SK-N-SH treated with all-trans-retinoic acid at 6 μM for 48 hours (cell line): Measurements from ENCODE around the gene ABHD3.

ENCODE experiments used
- ATAC-seq: fragments of 200-7000 bp; cut with Tn5 transposase; 3 replicates; pipeline ENCODE4 v1.9.1; 2020; ENCODE audit warnings: mild to moderate bottlenecking, moderate library complexity
- ARNTL ChIP-seq: fragments of 450-650 bp; formaldehyde crosslinking; IDR thresholded peaks from 2 replicates; pipeline ENCODE4 v1.5.0; 2020; ENCODE audit warnings: low read depth, mild to moderate bottlenecking, moderate library complexity, borderline replicate concordance
- BACH2 ChIP-seq: fragments of 250-450 bp; sonication (Bioruptor Pico); IDR thresholded peaks from 2 replicates; pipeline ENCODE4 v1.9.0; 2021; ENCODE audit warnings: mild to moderate bottlenecking, borderline replicate concordance
- CREB5 ChIP-seq: fragments of 250-450 bp; sonication (Bioruptor Pico); IDR thresholded peaks from 2 replicates; pipeline ENCODE4 v1.5.1; 2020; ENCODE audit warnings: low read depth, mild to moderate bottlenecking, moderate library complexity
- CSDC2 ChIP-seq: fragments of 250-450 bp; sonication (Bioruptor Pico); IDR thresholded peaks from 2 replicates; pipeline ENCODE4 v1.5.0; 2020; ENCODE audit warnings: mild to moderate bottlenecking, moderate library complexity
- CSRNP3 ChIP-seq: fragments of 250-450 bp; sonication (Bioruptor Pico); IDR thresholded peaks from 2 replicates; pipeline ENCODE4 v1.5.1; 2021; ENCODE audit warnings: mild to moderate bottlenecking, moderate library complexity
- OSR1 ChIP-seq: fragments of 250-450 bp; sonication (Bioruptor Pico); IDR thresholded peaks from 2 replicates; pipeline ENCODE4 v1.8.0; 2022; ENCODE audit warnings: moderate library complexity, mild to moderate bottlenecking, inconsistent platforms
- PATZ1 ChIP-seq: fragments of 250-450 bp; sonication (Bioruptor Pico); IDR thresholded peaks from 2 replicates; pipeline ENCODE4 v1.8.0; 2020; ENCODE audit warnings: mild to moderate bottlenecking, moderate library complexity, borderline replicate concordance
- PPARA ChIP-seq: fragments of 250-450 bp; sonication (Bioruptor Pico); IDR thresholded peaks from 2 replicates; pipeline ENCODE4 v1.5.0; 2020; ENCODE audit warnings: mild to moderate bottlenecking, borderline replicate concordance
- RARB ChIP-seq: fragments of 250-450 bp; sonication (Bioruptor Pico); IDR thresholded peaks from 2 replicates; pipeline ENCODE4 v1.8.0; 2021; ENCODE audit warnings: mild to moderate bottlenecking, moderate library complexity
- SNAI2 ChIP-seq: fragments of 250-450 bp; sonication (Bioruptor Pico); IDR thresholded peaks from 2 replicates; pipeline ENCODE4 v1.5.0; 2020; ENCODE audit warnings: mild to moderate bottlenecking, moderate library complexity
- TCF4 ChIP-seq: fragments of 250-450 bp; sonication (Bioruptor Pico); IDR thresholded peaks from 2 replicates; pipeline ENCODE4 v1.8.0; 2021; ENCODE audit warnings: mild to moderate bottlenecking, moderate library complexity, borderline replicate concordance
- TOX ChIP-seq: fragments of 250-450 bp; sonication (Bioruptor Pico); IDR thresholded peaks from 2 replicates; pipeline ENCODE4 v1.8.0; 2021; ENCODE audit warnings: mild to moderate bottlenecking, moderate library complexity, borderline replicate concordance
- TSHZ2 ChIP-seq: fragments of 250-450 bp; sonication (Bioruptor Pico); IDR thresholded peaks from 2 replicates; pipeline ENCODE4 v1.5.0; 2020; ENCODE audit warnings: mild to moderate bottlenecking, moderate library complexity
- ZC3H10 ChIP-seq: fragments of 250-450 bp; sonication (Bioruptor Pico); IDR thresholded peaks from 2 replicates; pipeline ENCODE4 v1.5.1; 2021; ENCODE audit warnings: mild to moderate bottlenecking, moderate library complexity
- ZFP3 ChIP-seq: fragments of 250-450 bp; sonication (Bioruptor Pico); IDR thresholded peaks from 2 replicates; pipeline ENCODE4 v1.5.0; 2020; ENCODE audit warnings: mild to moderate bottlenecking, moderate library complexity
- ZFP30 ChIP-seq: fragments of 450-650 bp; formaldehyde crosslinking; IDR thresholded peaks from 2 replicates; pipeline ENCODE4 v1.5.0; 2022; ENCODE audit warnings: mild to moderate bottlenecking, moderate library complexity
- ZNF565 ChIP-seq: fragments of 450-650 bp; formaldehyde crosslinking; conservative IDR thresholded peaks from 2 replicates; pipeline ENCODE4 v1.5.0; 2020; ENCODE audit warnings: low read depth, mild to moderate bottlenecking, moderate library complexity
- ZNF8 ChIP-seq: fragments of 450-650 bp; formaldehyde crosslinking; IDR thresholded peaks from 2 replicates; pipeline ENCODE4 v1.5.0; 2020; ENCODE audit warnings: mild to moderate bottlenecking, moderate library complexity

Gene ABHD3

GRCh38 chr18:21602299-21602587 is 102.3 kb downstream of the ABHD3 start:
- TF ChIP-seq ZNF565 (CRISPR knock-in tag) = no peak
- no peak for TF ChIP-seq TSHZ2 (CRISPR knock-in tag)
- no peak for TF ChIP-seq ZC3H10 (CRISPR knock-in tag)
- TF ChIP-seq CSDC2 = no peak
- TF ChIP-seq CREB5 = no peak
- no peak for TF ChIP-seq PPARA (CRISPR knock-in tag)
- no peak for TF ChIP-seq BACH2 (CRISPR knock-in tag)
- no peak for TF ChIP-seq CSRNP3
- TF ChIP-seq ZFP30 (CRISPR knock-in tag) = no peak
- no peak for TF ChIP-seq ZNF8
- no peak for TF ChIP-seq TOX (CRISPR knock-in tag)
- TF ChIP-seq ZFP3 = no peak
- no peak for TF ChIP-seq SNAI2 (CRISPR knock-in tag)
- TF ChIP-seq PATZ1 = no peak
- TF ChIP-seq RARB (CRISPR knock-in tag) = no peak
- TF ChIP-seq OSR1 = no peak
- TF ChIP-seq TCF4 (CRISPR knock-in tag) = no peak
- TF ChIP-seq ARNTL (CRISPR knock-in tag) = no peak
- no peak for ATAC-seq
